Ramos (cell line): ENCODE results near the gene FXYD6.
"Not testable (repeated sequence)": the region's sequence is repeated elsewhere in the genome, so short reads cannot be mapped to it uniquely, and the experiment has no call there.

Experiments used
- in situ Hi-C: fragments of 300-500 bp; cut with MboI; formaldehyde crosslinking; loops from one replicate; pipeline ENCODE4 v1.14.3; 2022; ENCODE audit warnings: low sequenced_read_pairs; ENCODE audit not compliant: unreplicated experiment

Gene FXYD6

DNA sequence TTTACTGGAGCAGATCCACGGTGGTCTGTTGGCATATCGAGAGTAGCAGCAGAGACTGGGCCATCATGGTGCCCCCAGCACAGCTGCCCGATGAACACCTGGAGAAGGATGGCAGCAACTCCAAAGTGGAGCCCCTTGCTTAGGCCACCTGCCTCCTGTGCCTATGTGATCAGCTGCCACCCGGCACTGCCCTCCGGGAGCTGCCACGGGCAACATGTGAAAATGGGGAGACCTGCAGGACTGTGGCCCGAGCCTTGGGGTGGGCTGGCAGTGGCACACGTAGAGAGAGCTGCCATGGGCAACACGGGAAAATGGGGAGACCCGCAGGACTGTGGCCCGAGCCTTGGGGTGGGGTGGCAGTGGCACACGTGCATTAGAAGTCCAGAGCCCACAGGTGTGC is 55.0 kb downstream of the FXYD6 start:
- in situ Hi-C loops, result no loop called here

DNA sequence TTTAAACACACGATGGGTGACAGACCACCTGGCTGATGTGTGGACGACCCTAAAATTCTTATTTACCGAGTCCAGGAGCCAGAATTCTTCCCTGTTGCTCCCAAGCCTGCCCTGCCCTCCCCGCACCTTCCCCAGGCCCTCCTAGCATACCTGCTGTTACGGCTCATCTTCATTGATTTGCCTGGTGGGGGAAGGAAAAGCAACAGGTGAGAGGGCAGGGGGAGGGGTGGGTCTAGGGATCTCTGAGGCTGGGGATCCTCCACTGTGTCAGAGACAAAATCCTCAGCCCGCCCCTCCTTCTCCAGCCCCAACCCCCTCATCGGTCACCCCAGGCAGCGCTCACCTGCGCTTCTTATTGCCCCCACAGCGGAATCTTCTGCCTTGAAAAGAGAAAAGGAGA is 55.9 kb downstream of the FXYD6 start:
- in situ Hi-C loops, result no loop called here

- in situ Hi-C loops, result no loop called here
Observed at GRCh38 chr11:117820071-117820470, 56.4 kb downstream of the FXYD6 start.

DNA sequence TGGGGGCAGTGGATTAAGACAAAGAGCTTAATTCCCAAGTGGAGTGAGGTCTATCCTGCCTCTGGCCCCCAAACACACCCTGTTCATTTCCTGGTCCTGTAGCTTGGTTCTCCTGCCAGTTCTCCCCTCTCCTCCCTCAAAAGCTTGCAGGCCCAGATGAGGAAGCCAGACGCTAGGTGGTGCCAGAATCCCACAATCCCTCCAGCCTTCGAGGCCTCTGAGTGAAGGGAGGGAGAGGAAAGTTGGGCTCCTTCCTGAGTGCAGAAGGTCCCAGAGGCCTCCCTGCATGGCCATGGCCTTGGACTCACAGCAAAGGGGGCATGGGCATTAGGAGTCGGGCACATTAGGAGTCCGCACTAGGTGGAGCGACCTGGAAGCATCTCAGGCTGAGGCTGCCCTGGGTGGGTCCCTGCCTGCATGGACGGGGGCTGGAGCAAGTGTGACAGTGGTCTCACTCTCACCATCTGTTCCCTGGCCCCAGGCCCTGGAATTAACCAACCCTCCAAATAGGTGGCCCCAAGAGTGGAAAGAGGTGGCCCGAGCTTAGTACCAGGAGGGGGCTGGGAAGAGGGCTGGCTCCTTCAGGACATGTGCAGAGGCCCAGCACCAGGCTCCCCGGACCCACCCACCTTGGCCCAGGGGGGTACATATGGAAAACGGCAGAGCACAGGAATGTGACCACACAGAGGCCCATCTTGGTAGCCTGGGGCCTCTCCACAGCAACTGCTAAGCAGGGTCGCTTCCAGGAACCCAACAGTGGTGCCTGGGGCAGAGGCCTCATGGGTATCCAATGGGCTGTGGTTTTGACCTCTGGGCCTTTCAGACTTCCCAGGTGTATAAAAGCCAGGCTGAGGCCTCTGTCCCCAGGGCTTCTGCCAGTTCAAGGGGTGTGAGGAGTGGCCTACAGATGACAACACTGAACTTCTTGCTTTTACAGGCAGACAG is 57.1 kb downstream of the FXYD6 start:
- in situ Hi-C loops, result no loop called here

DNA sequence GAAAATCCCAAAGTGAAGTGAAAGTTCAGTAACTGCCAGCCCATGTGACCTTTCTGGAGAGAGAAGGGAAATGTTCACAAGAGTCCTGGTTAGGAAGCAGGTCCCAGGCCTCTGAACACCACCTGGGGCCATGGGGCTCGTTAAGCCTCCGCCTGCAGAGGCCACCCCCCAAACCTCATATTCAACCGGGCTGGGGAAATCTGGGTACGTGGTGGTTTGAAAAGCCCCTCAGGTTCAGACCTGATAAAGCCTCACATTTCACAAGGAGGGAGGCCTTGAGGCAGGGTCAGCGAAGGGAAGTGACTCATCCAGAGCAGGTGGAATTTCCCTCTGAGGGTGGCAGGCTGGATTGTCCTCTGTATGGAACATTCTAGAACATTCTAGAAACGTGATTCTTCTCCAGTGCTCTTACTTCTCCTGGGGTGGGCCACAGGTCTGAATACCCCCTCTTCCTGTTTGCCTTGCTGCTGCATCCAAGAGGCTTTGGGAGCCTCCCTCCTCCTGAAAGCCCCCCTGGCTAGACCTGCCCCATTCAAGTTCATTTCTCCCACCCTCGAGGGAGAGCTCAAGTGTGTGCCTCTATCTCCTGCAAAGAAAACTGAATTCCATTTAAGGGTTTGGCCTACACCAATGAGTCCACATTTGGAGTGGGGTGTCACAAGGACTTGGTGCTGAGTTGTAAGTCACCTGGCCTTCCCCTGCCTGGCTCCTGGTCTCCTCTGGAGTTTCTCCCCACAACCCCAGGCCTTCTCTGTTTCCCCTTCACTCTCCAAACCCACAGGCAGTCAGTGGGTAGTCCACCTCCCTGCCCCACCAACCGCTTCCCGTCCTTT is 58.2 kb downstream of the FXYD6 start:
- in situ Hi-C loops, result no loop called here

DNA sequence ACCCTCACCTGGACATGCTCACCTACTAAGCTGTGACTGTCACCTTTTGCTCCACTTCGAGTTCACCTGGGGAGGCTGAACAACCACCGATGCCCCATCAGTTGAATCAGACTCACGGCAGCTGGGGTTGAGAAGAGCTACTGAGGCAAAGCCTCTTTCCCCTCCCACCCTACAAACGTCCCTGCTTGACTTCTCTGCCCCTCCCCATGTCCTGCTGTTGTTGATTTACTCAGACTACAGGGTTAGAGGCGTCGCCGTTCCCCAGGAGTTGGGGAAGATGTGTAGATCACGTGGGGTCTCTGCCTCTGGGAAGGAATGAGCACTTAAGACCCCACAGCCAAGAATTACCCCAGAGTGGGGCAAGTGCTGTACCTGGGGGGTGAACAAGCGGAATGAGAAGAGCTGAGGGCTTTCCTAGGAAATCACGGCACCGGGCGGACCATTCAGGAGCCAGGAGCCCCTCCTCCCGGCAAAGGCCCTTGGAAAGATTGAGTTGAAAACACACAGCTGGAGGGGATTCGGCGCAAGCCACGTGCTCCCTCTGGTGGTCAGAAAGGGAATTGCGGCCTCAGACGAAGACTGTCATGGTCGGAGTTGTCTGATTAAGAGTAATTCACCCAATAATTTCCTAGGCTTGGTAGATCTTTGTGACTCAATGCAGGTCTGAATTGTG is 59.0 kb downstream of the FXYD6 start:
- in situ Hi-C loops, result no loop called here

GRCh38 chr11:117816846-117817367 is 59.6 kb downstream of the FXYD6 start:
- in situ Hi-C loops, result no loop called here

DNA sequence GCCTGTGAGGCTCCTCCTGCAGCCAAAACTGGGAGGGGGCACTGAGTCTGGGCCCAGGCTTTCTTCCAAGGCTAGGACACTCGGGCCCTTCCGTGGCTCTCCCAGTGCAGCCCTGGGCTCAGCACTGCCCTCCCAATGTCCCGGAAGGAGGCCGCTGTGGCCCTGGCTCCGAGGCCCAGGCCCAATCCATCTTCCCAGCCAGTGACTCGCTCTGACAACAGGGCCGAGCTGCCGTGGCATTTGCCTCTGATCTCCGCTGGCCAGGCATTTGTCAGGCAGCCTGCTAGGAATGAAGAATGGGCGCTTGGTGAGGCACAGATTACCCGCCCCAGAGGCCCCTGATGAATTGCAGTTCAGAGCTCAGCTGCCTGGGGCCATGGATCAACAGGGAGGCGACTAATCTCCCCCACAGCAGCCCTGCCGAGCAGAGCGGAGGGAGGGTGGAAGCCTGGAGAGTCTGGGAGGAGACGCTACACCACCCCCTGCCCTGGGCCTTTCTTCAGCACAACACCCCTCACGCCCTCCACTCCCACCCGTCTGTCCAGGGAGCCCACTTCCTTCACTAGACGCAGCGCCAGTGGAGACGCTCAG is 60.2 kb downstream of the FXYD6 start:
- in situ Hi-C loops, result no loop called here

GRCh38 chr11:117815262-117815803 is 61.1 kb downstream of the FXYD6 start:
- in situ Hi-C loops, result no loop called here

DNA sequence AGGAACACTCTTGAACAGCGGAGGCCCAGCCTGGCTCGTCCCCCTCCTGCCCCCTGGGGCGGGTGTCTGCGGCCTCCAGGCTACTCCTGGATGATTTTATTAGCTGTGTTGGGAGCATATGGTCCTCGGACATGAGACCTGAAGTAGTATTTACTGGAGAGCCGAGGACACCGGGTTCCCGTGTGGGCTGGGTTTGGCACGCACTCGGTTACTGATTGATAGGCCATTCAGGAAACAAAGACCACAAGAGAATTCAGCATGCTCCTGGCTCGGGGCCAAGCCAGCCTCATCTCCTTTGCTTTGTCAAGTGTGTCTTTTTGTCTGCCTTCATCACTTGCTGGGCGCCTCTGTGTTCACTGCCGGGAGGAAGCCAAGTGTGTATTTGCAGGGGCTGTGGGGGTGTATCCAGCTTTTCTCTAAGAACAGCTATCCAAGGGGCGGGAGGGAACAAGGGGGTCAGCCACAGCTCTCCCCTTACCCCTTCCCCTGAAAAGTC is 61.6 kb downstream of the FXYD6 start:
- in situ Hi-C loops, result no loop called here

- in situ Hi-C loops, result no loop called here
Observed at GRCh38 chr11:117814204-117814765, 62.2 kb downstream of the FXYD6 start.

GRCh38 chr11:117810056-117810451 is 66.4 kb downstream of the FXYD6 start:
- in situ Hi-C loops, result not testable (repeated sequence)

GRCh38 chr11:117809236-117810055 is 67.0 kb downstream of the FXYD6 start:
- in situ Hi-C loops, result no loop called here

DNA sequence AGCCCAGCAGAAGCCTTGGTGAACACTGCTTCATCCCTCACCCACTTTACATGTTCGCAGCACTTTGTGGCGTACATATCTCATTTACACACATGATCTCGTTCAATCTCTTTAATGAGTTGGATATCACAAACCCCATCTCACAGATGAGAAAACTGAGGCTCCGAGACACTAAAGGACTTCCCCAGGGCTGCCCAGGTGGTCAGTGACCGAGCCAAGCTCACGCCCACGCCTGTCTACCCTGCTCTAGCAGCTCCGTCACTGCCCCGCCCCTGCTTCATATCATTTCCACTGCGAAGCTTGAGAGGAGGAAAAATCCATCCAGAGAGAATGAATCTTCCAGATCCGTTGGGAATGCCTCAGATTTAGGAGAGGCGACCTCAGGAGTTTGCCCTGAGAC is 67.7 kb downstream of the FXYD6 start:
- in situ Hi-C loops, result no loop called here

DNA sequence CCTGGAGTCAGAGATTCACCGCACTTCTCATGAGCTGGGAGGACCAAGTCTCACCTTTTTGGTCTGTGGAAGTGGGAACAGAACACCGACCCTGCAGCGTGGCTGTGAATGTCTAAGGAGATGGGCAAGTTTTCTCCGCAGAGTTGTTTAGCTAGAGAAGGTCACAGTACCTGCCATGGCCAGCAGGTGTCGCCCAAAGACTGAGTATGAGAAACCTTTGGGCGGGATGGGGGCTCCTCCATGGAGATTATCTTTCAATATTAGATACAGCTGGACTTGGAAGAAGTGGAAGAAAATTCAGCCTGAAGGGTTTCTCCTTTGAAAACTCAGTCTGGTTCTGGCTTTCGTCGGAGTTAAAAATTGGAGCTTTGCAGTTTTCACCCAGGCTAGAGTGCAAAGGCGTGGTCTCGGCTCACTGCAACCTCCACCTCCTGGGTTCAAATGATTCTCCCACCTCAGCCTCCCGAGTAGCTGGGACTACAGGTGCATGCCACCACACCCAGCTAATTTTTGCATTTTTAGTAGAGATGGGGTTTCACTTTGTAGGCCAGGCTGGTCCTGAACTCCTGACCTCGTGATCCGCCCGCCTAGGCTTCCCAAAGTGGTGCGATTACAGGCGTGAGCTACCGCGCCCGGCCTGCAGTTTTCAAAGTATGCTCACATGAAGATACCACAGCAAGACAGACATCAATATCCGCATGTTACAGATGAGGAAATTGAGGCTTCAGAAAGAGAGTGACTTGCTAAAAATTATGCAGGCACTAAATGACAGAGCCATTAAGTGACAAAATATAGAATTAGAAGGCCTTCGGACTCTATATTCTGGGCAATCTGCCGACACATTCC is 68.8 kb downstream of the FXYD6 start:
- in situ Hi-C loops, result no loop called here

DNA sequence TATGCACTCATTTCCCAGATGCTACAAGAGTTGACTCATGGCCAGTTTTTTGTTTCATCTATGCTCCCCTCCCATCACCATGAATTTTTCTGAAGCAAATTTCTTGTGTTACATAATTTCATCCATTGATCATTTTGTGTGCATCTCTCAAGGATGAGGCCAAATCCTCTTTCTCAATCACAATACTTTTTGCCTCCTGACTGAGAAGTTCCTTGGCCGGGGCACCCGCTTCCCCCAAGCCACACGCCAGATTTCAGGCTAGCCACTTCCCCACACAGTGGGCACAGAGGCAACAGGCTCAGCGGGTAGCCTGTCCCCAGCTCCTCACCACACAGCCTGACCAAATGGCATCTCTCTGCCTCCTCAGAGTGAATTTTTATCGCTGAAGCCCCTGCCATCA is 69.6 kb downstream of the FXYD6 start:
- in situ Hi-C loops, result no loop called here

DNA sequence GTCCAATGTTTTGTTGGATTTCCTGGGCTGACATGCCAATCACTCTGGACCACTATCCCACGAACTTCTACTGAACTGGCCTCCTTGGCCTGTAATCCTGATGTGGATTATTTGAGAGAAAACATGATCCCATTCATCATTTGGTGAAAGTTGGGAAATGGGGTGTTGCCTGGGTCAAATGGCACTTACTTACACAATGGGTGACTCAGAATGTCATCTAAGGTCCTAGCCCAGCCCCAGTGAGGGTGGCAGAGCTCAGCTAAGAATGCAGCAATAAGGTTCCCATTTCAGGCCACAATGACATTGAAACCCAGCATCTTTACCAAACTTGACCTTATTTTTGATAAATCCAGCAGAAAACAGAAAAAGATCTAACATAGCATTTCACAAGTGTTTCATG is 71.4 kb downstream of the FXYD6 start:
- in situ Hi-C loops, result no loop called here

DNA sequence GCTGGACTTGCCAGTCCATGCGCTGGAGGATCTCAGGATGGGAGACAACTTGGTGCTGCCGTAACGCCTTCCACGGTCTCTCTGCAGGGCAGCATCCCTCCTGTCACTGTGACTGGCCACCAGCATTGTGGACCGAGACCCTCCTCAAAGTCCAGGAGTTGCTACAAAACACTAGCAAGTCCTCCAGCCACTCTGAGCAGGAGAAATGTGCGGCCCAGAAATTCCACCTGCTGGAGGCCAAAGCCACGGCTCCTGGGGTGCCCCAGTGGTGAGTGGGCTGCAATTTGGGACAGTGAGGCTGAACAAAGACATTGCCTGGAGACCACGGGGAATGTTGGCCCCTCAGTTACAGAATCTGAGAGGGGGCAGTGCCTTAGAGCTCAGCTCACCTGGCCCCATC is 72.6 kb downstream of the FXYD6 start:
- in situ Hi-C loops, result no loop called here
